NCI-H774 (cell line): ENCODE data around the gene FXR1.
A peak's percentile ranks its signal among the peaks of the same experiment; 100 is the strongest.
"Not testable (repeated sequence)": the region's sequence is repeated elsewhere in the genome, so short reads cannot be mapped to it uniquely, and the experiment has no call there.

Experiments used
- DNase-seq: peaks from one replicate; lab custom pipeline; 2025; lab: John Stamatoyannopoulos, UW

Gene FXR1

DNA sequence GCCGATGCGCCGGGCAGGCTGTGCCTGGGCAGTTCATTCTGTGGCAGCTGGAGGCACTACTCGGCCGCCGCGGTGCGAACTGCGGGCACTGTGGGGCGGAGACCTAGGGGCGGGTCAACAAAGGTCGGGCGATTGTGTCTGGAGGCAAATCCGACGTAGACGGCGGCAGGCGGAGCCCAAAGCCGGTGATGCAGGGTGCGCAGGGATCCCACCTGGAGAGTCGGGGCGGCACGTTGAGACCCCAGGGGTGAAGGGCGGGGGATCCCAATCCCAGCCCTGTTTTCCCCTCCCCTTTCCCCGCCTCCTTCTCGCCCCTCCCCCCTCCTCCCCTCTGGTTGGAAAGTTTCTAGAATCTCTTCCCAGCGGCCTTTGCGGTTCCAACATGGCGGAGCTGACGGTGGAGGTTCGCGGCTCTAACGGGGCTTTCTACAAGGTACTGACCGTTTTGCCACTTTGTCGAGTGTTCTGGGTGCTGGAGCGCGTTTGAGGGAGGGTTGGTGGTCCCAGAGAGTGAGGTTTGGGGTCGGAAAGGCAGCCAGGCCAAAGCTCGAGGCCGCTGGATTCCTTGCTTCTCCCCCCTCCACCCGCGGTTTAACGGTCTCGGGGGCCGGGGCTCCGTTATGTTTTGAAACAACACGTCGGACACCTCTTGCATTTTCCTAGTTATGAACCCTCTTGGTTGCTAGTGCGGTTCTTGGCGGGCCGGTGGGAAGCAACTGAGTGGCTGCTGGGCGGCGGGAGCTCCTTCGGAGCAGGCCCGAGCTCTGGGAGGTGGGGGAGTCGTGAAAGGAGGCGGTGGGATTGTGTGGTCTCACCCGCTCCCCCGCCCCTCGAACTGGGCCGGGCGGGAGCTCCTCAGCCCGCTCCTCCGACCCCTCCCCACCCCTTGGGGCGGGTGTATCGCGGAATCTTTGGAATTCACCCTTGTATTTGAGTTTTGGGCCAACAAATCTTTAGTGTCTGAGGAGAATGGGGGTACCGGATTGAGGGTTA is at the start of gene FXR1:
FXR1 (plus strand) TSS at position 367 of the 993 bp plus-strand sequence; CDS start at position 383, 16 bp downstream.
- DNase-seq = peak; percentile 97

DNA sequence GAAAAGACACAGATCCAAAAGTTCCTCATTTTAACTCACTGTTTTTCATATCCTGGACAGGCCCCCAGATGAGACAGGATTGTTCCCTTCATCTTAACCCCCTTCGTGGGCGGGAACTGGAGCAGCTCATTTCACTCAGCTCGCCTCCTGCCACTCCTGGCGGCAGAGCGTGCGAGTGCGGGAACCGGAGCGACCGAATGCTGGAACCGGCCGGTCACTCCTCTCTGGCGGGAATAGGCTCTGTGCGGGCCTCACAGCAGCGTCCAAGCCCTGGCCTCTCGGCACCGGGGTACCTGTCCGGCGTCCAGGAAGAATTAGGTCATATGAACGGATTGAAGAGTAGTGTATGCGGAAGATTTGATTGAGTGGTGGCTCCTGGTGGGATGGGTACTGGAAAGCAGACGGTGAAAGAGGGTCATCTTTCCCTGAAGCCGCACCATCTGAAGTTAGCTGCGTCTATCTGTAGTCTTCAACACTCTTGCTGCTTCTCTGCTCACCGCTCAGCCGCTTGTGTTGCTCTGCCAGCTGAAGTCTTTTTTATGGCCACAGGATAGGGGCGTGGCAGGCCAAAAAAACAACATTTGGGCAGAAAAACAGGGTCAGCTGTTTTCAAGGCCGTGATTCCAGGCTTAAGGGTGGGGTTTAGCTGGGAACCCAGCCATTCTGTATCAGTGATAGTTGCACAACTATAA is 42.3 kb upstream of the FXR1 start:
- DNase-seq = no peak

DNA sequence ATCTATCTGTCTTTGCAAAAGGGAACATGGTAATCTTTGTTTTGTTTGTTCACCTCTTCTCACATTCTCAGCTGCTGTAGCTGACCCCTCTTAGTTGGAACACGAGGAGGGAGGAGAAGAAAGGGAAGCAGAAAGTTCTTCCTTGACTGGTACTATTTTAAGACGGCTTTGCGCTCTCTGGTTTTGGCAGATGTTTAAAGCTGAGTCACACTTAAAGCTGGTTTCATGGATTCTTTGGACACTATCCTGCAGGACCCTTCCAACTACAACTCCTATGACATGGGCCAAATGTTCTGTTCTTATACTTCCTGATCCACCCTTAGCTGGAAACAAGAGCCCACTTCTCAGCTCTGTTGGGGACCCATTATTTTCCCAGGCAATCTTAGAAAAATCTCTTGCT is 40.6 kb upstream of the FXR1 start:
- no peak for DNase-seq

DNA sequence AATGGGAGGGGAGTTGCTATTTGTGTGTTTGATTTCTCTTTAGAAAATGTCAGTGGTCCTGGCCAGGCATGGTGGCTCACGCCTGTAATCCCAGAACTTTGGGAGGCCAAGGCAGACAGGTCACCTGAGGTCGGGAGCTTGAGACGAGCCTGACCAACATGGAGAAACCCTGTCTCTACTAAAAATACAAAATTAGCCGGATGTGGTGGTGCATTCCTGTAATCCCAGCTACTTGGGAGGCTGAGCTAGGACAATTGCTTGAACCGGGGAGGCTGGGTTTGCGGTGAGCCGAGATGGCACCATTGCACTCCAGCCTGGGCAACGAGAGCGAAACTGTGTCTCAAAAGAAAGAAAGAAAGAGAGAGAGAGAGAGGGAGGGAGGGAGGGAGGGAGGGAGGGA is 40.0 kb upstream of the FXR1 start:
- not testable (repeated sequence) for DNase-seq

- DNase-seq = no peak
These were observed 37.3 kb upstream of the FXR1 start for GRCh38 chr3:180875124-180875698.

- DNase-seq = no peak
These were observed 31.2 kb upstream of the FXR1 start for GRCh38 chr3:180881065-180881801.

GRCh38 chr3:180882115-180882514 is 30.4 kb upstream of the FXR1 start:
- no peak for DNase-seq

GRCh38 chr3:180888992-180889560 is 23.4 kb upstream of the FXR1 start:
- no peak for DNase-seq

- DNase-seq = no peak
These were observed 13.9 kb upstream of the FXR1 start for GRCh38 chr3:180898572-180898971.

DNA sequence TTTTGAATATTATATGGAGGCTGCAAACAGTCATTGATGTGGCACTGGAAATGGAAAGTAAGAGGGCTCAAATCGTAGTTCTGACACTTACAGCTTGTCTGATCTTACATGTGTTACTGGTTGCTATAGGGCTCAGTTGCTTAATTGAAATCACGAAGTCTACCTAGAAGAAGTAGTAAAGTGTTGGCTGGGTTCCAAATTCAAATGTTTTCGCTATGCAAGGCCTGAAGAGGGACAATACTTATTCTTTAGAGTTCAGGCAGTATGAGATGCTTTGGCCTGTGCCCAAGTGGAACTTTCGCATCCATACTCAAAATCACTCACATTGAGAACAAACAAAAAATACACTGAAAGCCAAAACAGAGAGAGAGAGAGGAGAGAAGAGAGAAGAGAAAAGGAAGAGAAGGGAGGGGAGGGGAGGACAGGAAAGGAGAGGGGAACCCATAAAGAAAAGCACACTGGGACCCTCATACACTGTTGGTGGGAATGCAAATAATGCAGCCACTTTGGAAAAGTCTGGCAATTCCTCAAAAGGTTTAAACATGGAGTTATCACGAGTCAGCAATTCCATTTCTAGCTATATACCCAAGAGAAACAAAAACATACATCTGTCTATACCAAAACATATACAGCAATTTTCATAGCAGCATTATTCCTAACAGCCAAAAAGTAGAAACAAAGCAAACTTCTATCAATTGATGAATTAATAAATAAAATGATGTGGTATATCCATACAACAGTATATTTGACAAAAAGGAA is 2.9 kb upstream of the FXR1 start:
- DNase-seq = no peak

GRCh38 chr3:180910823-180911222 is 1.6 kb upstream of the FXR1 start:
- no peak for DNase-seq

DNA sequence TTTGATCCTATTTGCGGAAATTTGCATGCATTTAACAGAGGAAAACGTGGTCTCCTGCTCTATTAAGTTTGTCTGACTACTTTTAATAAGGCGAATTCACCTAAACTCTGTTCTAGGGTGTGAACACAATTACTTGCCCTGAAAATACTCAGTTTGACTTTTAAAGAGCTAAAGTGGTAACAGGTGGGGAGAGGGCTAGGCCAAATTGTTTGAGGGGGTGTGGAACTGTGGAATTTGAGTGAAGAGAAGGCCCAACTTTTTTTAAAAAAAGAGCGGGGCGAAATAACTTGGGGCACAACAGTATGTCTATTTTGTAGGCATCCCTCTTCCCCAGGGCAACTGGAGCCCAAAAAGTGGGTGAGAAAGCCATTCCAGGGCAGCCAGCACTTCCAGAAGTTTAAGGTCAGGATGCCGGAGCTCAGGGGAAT is 580 bp upstream of the FXR1 start:
- no peak for DNase-seq

DNA sequence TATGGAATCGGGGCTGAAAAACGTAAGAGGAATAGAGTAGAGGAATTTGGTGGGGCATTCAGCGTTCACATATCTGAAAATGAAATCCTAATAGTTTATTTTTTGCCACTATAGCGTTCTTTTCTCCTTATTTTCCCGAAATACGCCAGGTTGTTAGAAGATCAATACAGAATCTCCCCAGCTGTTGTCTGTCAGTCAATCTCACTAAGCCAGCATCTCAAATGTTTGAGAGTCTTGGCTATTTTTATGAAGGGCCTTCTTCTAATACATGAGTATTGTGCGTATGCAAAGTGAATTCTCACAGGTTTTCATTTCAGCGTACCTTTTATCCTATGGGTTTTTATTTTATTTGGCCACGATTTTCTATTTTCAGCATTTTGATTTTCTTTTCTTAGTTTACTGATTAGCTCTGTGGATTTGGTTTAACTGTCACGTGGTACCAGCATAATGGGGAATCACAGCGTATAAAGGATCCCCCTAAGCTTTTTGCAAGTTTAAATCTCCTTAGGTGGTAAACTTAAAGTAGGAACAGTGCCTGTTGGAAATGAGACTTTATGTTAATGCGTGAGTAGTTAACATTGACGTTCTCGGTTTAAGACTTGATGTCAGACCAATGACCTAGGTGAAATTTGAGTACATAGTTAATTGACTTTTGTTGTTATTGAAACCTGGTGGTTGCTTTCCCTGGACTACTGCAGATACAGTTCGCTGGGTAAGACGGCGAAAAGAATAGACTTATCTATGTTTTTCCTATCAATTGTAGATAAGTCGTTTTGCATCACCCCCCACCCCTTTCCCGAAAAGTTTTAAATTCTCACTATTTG is 1.3 kb downstream of the FXR1 start:
- no peak for DNase-seq

DNA sequence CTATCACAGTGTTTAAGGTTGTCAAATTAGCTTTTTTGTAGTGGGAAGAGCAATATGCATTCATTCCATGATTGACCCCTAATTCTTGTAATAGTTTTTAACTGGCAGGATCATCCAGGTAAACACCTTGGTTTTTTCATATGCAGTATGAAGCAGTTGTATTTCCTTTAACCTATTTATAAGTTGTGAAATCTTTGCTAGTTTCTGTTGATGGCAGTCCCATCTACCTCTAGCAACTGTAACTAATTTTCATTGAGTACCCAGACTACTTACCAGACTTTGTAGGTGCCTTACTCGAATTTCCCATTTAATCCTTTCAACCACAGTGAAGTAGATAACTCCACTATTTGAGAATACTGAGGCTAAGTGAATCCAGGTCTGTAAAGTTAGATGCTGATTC is 6.1 kb downstream of the FXR1 start:
- no peak for DNase-seq

GRCh38 chr3:180922242-180922641 is 9.8 kb downstream of the FXR1 start:
- no peak for DNase-seq

DNA sequence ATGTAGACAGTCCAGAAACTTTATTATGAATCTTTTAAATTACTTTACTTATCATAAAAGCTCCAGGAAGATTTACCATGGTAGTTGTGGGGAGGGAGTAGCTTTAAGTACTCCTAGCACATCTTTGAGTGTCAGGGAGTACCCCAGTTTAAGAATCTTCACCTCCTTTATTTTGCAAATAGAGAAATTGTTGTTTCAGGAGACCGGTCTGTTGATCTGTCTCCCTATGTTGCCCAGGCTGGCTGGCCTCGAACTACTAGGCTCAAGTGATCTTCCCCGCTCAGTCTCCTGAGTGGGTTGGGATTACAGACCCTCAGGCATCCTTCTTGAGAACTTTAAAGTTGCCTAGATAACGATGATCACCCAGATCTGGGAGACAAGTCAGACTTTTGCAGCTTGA is 11.1 kb downstream of the FXR1 start:
- DNase-seq = no peak

GRCh38 chr3:180926526-180926925 is 14.1 kb downstream of the FXR1 start:
- no peak for DNase-seq

- no peak for DNase-seq
These were observed 16.9 kb downstream of the FXR1 start for GRCh38 chr3:180929376-180929775.

DNA sequence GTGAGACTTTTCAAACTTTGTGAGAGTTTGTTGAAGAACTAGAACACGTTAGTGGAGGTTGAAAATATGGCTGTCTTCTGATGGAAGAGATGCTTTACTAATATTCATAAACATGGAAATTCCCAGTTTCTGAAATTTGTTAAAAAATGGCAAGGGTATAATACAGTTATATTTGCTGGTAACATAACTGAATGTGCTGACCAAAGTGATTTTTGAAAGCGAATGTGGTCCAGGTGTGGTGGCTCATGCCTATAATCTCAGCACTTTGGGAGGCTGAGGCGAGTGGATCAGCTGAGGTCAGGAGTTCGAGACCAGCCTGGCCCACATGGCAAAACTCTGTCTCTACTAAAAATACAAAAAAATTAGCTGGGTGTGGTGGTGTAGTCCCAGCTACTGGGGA is 18.1 kb downstream of the FXR1 start:
- no peak for DNase-seq

GRCh38 chr3:180932819-180933218 is 20.3 kb downstream of the FXR1 start:
- DNase-seq = no peak
